GM18526 (cell line): ENCODE data around the gene CD8A.

ENCODE experiments used
- POLR2A ChIP-seq: IDR thresholded peaks from 3 replicates; pipeline ENCODE4 v1.6.1; 2011; ENCODE audit not compliant: insufficient read length; ENCODE audit errors: extremely low read depth

The CD8A gene

GRCh38 chr2:86790676-86791572, at the start of gene CD8A:
Gene CD8A, minus strand, starts transcription at chr2:86790913. Its CDS starts 88 bp downstream, at chr2:86790825.
- TF ChIP-seq POLR2A, result no peak

GRCh38 chr2:86833315-86833714, 42.6 kb upstream of the CD8A start:
- no peak for TF ChIP-seq POLR2A

- TF ChIP-seq POLR2A, result no peak
Measured at GRCh38 chr2:86832334-86833096, 41.8 kb upstream of the CD8A start.

- TF ChIP-seq POLR2A, result no peak
Measured at GRCh38 chr2:86831537-86831936, 40.8 kb upstream of the CD8A start.

- TF ChIP-seq POLR2A, result no peak
Measured at GRCh38 chr2:86826951-86827350, 36.2 kb upstream of the CD8A start.

- no peak for TF ChIP-seq POLR2A
Measured at GRCh38 chr2:86825693-86826381, 35.1 kb upstream of the CD8A start.

GRCh38 chr2:86825036-86825692, 34.5 kb upstream of the CD8A start:
- no peak for TF ChIP-seq POLR2A

GRCh38 chr2:86822668-86823345, 32.1 kb upstream of the CD8A start:
- TF ChIP-seq POLR2A, result no peak

GRCh38 chr2:86821842-86822241, 31.1 kb upstream of the CD8A start:
- TF ChIP-seq POLR2A, result no peak

GRCh38 chr2:86821306-86821705, 30.6 kb upstream of the CD8A start:
- no peak for TF ChIP-seq POLR2A

- TF ChIP-seq POLR2A, result no peak
Measured at GRCh38 chr2:86818957-86819356, 28.2 kb upstream of the CD8A start.

- no peak for TF ChIP-seq POLR2A
Measured at GRCh38 chr2:86818114-86818801, 27.5 kb upstream of the CD8A start.

- no peak for TF ChIP-seq POLR2A
Measured at GRCh38 chr2:86815611-86816010, 24.9 kb upstream of the CD8A start.
